Placental epithelial cell (primary cell): Measurements from ENCODE around the gene GFM2. TPM values are rescaled to one million over a fixed set of nuclear protein-coding genes. Genes with fewer than 3 reads are reported as not detected.

Experiments
- small RNA-seq: library from RNA; depleted of rRNA; stranded (forward); fragments of <200 nt; gene quantifications from one replicate; pipeline ENCODE3, GENCODE V24; 2012
- total RNA-seq: library from RNA; depleted of rRNA; stranded (reverse); fragments of >200 nt; gene quantifications from 2 replicates; pipeline ENCODE4 v1.2.3, GENCODE V29; 2012

The GFM2 gene
- total RNA-seq: 40.8 and 52.5 TPM in 2 replicates

DNA sequence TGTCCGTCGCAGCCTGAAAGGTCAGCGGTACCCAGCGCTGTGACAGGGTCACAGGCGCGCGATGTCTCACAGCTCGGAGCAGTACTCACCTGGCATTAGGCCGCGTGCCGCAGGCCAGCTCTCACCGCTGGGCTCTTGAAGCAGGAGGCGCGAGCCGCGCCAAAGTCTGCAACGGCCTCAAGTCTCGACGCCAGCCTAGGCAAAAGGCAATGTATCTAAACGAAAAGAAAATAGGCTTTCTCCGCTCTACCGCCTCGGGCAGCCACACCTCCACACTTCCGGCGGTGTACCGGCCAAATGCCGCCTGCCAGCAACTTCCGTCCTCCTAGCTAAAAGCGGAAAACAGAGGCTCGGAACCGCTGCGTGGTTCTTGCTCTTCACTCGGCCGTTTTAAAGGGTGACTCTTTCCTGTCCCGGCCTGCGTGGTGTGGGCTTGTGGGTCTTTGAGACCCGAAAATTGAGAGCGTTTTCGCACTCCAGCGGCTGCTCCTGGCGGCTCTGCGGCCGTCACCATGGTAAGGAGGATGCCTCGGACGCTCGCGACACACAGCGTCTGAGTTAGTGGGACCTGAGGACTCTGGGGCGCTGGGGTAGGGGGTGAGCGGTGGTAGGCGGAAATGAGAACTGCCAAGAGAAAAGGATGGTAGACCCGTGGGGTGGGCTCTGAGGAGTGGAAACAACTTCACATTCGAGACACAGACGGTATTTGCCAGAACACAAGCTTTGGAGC is at the start of gene GFM2, which contains the start of gene NSA2:
Gene GFM2 (minus strand): TSS at position 269 of the 730 bp plus-strand sequence. CDS start 3,375 bp downstream, outside the sequence.
Gene NSA2 (plus strand): TSS at position 401 of the 730 bp plus-strand sequence. CDS start 112 bp downstream, at position 513.

DNA sequence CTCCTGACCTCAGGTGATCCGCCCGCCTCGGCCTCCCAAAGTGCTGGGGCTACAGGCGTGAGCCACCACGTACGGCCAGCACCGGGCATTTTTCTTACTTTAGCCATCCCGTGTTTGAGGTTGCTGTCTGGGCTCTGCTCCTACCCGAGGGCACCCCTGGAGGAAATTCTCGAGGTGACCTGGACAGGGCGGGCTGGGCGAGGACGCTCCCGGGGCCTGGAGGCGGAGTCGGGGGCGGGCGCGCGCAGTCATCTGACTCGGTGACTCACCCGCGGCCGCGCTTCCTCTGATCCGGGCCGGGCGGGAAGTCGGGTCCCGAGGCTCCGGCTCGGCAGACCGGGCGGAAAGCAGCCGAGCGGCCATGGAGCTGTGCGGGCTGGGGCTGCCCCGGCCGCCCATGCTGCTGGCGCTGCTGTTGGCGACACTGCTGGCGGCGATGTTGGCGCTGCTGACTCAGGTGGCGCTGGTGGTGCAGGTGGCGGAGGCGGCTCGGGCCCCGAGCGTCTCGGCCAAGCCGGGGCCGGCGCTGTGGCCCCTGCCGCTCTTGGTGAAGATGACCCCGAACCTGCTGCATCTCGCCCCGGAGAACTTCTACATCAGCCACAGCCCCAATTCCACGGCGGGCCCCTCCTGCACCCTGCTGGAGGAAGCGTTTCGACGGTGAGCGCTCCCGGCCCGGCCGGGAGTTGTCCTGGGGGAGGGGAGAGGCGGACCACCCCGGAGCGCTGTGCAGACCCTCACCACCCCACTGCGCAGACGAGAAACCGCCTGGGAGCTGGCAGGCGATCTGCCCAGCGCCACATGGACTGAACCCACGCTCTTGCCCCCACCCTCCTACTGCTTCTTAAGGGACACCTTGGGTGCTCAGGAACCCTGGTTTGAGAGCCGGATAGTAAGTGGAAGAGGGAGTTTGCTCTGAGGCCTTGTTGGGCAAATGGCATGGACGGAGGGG is 81.7 kb downstream of the GFM2 start, which contains the start of gene HEXB:
Gene HEXB (plus strand): TSS at position 334 of the 952 bp plus-strand sequence. CDS start 28 bp downstream, at position 362.

Small RNA genes within 50 kb of the gene (small RNA-seq; reads per million reads assigned to genes)
- not detected for gene RNU6-658P

Other genes starting within 250 kb of the GFM2 start
- gene ENC1, start 126.4 kb downstream of the GFM2 start, total RNA-seq: 12.6 and 22.2 TPM in 2 replicates
- gene HEXB, start 81.9 kb downstream of the GFM2 start, total RNA-seq: 33.4 and 84.0 TPM in 2 replicates
- gene NSA2, start 132 bp upstream of the GFM2 start, total RNA-seq: 70.3 and 82.1 TPM in 2 replicates
- 2.0 and 3.1 TPM in 2 replicates for gene FAM169A, start 99.3 kb upstream of the GFM2 start, total RNA-seq